IPS-NIHi7 (cell line): ENCODE measurements around the gene LAMB3.
A peak's percentile ranks its signal among the peaks of the same experiment; 100 is the strongest.

ENCODE experiments used
- DNase-seq: peaks from one replicate; pipeline ENCODE4 v3.0.0; 2012; ENCODE audit warnings: mixed read lengths; ENCODE audit errors: extremely low spot score

The LAMB3 gene

GRCh38 chr1:209661071-209661470 lies 8.8 kb upstream of the LAMB3 start:
- DNase-seq = no peak

DNA sequence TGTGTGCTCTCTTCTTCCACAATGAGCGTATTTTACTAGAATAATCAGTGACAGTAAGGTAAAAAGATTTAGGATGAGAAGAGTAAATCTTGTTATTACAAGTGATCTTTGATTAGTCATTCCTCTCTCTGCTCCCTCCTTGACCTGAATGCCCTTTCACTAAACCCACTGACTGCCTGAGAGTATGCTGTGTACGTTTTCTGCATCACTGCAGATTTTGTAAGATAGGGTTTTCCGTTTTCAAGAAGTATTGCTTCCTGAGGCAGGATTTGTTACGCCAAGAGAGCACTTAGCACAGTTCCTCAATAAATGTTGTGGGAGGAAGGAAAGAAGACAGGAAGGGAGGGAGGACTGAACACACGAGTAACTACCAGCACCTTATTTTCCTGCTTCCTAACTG lies 7.7 kb upstream of the LAMB3 start:
- DNase-seq = no peak

GRCh38 chr1:209657918-209658317 lies 5.7 kb upstream of the LAMB3 start:
- no peak for DNase-seq

- no peak for DNase-seq
Measured at GRCh38 chr1:209657140-209657879, 5.1 kb upstream of the LAMB3 start.

GRCh38 chr1:209655411-209656231 lies 3.4 kb upstream of the LAMB3 start:
- no peak for DNase-seq

- no peak for DNase-seq
Measured at GRCh38 chr1:209653915-209654351, 1.7 kb upstream of the LAMB3 start.

DNA sequence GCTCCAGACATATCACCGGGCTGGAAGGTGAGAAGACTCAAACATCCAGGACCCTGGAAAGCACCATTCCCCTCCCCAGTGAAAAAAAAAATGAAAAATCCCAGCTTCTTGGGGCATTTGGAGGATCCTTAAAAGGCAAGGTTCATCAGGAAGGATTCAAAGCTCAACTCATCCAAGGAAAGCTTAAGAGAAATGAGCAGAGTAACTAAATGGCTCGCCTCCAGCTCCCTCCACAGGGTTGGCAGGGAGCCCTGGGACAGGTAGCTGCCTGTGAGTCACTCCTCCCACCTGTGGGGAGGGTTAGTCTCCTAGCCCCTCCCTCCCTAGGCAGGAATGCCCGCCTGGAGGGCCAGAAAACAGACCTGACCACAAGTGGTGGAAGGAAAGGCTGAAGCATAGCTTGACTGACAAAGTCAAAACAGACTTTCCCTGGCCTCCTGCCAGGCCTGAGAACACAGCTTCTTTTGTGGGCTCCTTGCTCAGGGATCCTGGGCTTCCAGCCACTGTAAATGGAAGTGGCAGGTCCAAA lies 712 bp upstream of the LAMB3 start:
- peak; percentile 89 for DNase-seq

GRCh38 chr1:209651138-209651587 lies 1.1 kb downstream of the LAMB3 start:
- peak; percentile 45 for DNase-seq

GRCh38 chr1:209650454-209650853 lies 1.8 kb downstream of the LAMB3 start:
- DNase-seq = no peak

GRCh38 chr1:209648931-209649776 lies 3.1 kb downstream of the LAMB3 start:
- no peak for DNase-seq

GRCh38 chr1:209648346-209648745 lies 3.9 kb downstream of the LAMB3 start:
- no peak for DNase-seq

DNA sequence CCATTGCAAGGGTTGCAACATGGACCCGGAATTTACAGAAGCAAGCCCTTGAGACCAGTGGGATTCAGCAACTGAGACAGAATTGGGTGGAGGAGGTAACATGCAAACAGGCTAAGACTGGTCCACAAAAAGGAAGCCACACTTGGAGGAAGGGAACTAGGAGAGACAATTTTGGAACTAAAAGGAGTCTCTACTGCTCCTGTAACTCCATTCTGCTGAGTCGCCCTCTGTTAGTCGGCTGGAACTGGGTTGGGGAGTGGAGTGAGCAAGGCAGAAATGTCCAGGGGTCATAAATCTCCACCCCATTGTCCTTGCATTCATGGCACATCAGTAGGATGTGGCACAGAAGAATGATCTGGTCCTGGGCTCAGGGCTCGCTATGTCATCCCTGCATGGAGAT lies 5.1 kb downstream of the LAMB3 start:
- no peak for DNase-seq

DNA sequence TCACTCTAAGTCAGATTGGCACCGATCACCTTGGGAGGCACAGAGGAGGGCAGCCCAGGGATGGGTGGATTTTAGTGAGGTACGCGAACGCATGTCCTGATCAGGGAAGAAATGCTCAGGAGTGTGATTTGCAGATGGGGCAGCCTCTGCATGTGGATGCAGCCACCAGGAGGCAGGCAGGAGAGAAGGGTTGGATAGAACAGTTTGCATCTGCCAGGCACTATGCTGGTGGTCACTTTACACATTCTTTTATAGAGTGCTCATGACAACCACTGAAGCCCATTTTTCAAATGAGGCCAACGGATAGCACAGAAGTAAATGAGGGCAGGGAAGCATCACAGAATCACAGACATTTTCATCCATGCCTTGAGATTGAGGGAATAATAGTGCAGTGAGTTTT lies 5.7 kb downstream of the LAMB3 start:
- peak; percentile 51 for DNase-seq

- DNase-seq = no peak
Measured at GRCh38 chr1:209645574-209646452, 6.4 kb downstream of the LAMB3 start.

DNA sequence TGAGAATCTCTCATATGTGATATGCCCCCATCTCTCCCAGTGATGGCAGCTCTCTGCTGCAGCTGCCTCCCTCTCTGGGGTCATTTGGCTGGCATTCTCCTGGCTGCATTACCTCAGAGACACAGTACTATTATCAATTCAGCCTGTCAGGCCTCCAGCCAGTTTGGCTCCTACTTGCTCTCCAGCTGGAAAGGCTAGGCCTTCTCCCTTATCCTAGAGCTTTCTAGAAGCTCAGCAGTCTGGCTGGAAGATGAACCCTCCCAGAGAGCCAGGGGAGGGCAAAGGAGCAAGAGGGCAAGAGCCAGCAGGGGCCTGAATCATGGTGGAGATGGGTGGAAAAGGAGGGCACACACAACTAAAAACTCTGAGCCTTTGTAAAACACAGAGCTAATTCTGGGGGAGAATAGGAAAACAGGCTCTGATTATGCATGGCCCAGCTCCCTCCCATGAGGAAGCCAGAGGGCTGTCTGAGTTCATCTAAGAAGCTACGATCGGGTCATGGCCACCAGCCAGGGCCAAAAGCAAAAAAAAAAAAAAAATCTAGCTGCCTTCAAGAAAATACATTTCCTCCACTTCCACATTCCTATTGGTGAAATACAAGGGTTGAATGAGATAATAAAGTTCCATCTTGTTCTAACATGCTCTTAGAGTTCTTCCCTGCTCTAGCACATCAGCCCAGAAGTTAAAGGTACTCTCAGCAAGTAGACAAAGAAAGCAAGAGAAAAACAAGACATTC lies 8.8 kb downstream of the LAMB3 start:
- DNase-seq = no peak

DNA sequence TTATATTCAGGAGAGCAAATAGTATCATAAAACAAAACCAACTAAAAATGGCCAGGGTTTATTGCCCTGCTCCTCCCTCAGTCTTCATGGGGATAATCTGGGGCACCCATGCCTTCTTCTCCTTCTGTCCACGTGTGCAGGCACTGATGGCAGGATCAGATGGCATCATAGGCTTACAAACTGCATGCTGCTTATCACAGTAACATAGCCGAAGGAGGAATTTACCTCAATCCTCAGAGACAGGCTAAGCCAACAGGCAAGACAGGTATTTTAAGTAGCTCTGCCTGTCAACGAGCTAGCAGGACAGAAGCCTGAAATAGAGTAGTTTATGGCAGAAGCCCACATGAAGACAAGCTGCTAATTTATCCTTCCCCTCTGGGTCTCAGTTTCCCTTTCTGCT lies 9.4 kb downstream of the LAMB3 start:
- no peak for DNase-seq

- DNase-seq = no peak
Measured at GRCh38 chr1:209641832-209642172, 10.4 kb downstream of the LAMB3 start.

DNA sequence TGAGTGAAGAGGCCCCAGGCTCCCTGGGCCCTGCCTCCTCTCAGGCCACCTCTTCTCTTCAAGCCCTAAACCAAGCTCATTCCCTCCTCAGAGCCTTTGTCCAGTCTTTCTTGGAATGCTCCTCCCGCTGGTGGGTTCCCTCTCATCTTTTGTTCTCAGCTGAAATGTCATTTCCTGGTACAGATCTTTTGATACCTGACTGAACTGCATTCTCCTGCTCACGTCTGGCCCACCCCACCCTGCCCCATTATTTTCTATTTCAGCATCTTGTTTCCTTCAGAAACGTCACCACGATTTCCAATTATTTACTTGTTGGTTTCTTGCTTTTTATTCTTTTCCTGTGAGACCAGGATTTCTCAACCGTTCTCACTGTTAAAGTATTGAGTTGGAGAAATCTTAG lies 16.4 kb downstream of the LAMB3 start:
- DNase-seq = no peak

GRCh38 chr1:209634005-209634737 lies 18.1 kb downstream of the LAMB3 start:
- DNase-seq = no peak
